AG08395 (cell line): ENCODE results near the gene PSMB5.

Source experiments
- DNase-seq: peaks from one replicate; pipeline ENCODE4 v3.0.0; 2012; ENCODE audit warnings: mixed read lengths, low spot score

The PSMB5 gene

DNA sequence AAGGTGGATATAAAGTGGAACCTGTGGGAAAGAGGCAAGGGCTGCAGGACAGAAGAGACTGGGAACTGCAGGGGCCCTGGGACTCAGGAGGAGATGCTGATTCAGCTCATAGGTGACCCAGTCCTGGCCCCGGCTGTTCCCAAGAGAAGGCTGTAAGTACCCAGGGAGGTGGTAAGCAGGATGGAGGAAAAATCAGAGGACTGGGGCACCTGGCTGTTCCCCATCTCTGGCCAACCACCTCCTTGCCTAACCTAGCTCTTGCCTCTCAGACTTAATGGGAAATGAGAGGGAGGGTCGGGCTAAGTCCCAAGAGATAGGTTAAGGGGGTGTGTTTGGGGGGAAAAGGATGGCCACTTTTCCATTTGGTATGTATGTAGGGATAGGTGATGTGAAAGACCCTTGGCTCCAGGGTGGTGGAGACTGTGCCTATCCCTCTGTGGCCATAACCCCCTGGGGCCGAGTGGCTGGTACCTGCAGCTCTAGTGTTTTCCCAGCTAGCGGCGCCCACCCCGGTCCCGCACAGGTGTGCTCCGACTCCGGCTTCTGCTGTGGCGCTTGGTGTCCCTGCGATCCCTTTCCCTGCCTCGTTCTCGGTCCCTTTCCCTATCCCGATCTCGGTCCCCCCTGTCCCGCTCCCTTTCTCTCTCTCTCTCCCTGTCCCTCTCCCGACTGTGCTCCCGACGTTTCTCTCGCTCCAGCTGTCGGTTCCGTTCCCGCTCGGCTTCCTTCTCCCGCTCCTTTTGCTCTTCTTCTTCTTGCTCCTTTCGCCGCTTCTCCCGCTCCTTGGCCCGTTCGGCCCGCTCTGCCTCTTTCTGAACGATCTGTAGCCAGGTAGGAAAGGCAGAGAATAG lies 24.2 kb upstream of the PSMB5 start:
- no peak for DNase-seq

DNA sequence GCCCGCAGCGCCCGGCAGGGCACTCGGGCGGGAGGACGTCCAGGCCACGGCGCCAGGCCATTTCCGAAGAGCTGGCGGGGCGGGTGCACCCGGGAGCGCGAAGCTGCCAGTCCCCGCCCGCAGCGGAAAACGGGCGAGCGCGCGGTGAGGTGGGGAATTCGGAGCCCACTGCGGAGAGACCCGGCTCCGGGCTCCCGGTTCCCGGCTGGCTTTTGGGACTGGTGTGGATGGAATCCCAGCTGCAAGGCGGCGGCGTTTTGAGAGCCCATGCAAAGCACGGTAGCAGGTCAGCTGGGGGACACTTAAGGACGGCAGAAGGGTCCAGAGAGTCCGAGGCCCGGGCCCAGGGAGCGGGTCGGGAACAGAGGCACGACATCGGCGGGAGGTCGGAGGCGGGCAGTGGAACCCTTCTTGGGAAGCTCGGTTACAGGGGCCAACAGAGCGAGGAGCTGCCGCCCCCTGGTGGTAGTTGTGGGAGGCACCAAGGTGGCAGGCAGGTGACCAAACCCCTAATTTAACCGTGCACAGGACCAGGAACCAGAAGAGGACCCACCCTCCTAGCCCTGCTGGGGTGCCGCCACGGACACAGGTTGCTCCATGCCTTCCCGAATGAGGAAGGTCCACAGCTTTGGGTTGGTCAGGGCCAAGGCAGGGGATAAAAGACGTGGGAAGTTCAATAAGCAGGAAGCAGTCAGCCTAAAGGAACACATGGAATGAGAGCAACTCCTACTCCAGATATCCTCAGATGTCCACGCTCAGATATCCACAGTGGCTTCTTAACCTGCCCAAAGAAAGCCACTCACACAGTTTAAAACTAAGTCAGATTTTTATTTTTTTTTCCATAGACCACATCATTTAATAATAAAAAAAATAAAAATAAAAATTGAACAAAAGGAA lies 23.3 kb upstream of the PSMB5 start:
- DNase-seq, result peak; percentile 85

DNA sequence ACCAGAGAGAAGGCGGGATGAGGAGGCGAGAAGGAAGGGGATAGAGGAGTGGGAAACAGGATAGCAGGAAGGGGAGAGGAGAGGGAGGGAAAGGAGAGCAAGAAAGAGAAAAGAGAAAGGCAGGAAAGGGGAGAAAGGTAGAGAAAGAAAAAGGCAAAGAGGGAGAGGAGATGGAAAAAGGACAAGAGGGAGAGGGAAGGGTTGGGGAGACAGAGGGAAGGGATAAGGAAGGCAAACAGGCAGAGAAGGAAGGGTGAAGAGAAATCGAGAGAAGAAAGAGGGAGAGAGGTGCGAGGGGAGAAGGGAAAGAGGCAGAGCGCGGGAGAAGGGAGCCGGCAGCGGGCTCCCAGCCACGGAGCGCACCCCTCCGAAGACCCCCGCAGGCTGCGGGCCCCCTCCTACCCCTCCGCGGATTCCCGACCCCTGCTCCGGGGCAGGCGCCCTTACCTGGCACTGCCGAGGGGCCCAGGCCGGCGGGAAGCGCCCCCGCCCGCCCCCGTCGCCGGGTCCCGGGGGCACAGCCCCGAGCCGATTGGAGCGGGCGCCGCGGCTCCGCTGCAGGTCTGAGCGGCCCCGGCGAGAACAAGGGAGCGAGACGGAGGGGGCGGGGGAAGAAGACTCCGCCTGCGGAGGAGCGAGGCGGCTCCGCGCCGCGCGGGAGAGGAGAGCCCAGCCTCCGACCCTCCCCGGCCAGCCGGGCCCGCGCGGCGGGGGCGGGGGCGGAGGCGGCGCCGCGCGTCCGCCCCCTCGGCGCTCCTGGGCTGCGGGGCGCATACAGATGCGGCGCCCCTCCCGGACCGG lies 22.5 kb upstream of the PSMB5 start, which contains the start of gene CDH24:
Gene CDH24, minus strand, starts transcription at position 565 of the 801 bp plus-strand sequence. CDS start 1,787 bp downstream, outside the sequence.
- peak; percentile 77 for DNase-seq

DNA sequence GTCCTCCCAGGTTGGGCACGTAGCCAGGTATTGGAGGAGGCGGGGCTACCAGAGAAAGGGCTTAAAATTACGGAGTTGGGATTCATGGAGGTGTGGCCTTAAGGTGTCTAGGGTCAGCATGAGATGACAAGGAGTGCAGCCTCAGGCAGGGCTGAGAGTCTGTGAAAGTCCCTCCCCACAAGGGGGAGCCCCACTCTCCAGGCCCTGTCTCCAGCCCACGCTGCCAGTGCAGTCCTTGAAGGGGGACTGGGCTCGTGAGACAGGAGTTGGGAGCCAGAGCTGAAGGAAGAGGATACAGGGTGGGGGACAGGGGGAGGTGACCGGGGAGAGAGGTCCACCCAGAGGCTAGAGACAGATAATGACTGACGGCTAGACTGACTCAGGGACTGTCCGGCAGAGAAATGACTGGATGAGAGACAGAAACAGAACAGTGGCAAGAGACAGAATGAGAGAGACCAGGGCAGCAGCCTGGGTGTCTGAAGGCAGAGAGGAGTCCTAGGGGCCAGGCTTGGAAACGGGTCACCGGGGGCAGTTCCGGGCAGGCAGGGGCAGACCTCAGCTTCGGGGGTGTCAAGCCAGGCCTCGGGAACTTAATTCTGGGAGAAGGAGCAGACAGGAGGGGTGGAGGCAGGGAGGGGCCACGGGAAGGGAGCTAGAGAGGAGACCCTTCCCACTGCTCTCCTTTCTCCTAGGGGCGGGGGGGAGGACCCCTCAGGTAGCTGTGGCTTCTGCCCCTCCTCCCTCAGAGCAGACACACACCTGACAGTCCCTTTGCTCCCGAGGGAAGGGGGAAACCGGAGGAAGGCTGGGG lies 21.6 kb upstream of the PSMB5 start:
- peak; percentile 85 for DNase-seq

DNA sequence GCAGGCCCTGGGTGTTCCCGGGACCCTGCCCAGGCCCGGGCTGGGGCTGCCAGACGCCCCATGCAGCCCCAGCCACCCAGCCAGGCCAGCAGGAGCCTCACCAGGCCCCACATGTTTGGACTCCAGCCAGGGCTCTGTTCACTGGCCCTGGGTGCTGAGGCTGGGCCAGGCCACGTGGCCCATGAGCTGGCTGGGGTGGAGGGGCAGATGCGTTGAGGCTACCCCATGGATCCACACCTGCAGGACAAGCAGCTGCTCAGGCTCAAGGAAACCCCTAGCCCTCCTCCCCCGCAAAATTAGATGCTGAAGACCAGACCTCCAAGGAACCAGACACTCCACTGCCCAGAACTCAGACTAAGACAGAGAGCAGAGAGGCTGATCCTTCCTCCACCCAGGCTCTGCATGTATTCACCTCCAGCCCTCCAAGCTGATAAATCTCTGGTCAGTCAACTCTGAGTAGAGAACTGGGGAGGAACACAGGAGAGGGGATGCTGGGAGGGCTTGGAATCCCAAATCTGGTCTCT lies 21.0 kb upstream of the PSMB5 start:
- DNase-seq, result peak; percentile 31

DNA sequence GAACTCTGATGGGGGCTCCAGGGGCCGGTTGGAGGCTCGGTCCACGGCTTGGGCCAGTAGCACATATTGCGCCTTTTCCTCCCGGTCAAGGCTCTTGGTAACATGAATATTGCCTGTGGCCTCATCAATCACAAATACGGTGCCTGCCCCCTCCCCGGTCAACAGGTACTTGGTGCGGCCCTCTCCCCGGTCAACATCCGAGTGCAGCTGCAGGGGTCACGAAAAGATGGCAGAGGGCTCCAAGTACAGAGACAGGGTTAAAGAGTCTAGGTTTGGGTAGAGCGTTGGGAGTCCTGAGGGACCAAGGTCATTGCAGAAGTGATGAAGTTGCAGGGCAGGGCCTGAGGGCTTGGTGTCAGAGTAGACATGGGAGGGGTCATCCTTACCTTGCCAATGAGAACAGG lies 20.4 kb upstream of the PSMB5 start:
- no peak for DNase-seq

DNA sequence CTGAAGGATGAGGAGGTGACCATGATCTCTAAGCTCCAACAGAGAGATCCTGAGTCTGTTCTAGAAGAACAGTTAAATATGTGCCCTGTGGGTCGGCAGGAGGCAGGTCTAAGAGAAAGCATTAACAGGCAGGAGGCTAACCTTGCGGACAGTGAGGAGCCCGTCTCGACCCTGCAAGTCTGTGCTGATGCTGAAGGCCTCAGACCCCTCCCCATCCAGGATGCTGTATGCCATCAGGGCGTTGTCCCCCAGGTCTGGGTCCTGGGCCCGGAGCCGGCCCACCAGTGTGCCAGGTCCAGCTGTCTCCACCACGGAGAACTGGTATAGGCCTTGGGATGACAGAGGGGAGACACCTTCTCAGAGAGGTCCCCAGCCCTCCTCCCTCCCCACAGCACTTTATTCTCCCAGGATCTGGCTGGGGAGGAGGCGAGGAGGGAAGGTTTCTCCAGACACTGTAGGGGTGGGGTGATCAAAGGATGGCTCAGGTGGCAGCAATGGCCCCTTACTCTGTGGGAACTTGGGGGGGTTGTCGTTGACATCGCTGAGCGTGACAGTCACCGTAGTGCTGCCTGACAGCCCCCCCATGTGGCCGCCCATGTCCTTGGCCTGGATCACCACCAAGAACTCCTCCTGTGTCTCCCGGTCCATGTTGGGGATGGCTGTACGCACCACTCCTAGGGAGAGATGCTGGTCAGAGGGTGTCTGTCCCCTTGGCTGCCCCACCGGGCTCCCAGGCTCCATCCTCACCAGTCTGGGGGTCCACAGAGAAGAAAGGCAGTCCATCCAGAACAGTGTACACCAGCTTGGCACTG lies 19.5 kb upstream of the PSMB5 start:
- peak; percentile 30 for DNase-seq

DNA sequence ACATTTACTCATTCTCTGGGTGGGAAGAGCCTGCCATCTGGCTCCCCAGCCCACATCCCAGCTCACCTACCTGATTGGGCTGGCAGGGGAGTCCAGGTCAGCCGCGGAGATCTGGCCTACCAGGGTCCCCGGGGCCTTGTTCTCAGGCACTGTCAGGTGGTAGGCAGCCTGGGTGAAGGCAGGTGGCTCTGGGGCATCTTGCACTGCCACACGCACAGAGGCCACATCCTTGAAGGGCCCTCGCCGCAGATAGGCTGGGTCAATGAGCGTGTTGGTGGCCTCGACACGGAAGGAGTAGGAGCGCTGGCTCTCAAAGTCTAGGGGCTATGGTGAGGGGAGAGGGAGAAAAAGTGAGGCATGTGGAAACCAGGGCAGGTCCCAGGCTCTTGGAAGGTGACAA lies 18.7 kb upstream of the PSMB5 start:
- no peak for DNase-seq

DNA sequence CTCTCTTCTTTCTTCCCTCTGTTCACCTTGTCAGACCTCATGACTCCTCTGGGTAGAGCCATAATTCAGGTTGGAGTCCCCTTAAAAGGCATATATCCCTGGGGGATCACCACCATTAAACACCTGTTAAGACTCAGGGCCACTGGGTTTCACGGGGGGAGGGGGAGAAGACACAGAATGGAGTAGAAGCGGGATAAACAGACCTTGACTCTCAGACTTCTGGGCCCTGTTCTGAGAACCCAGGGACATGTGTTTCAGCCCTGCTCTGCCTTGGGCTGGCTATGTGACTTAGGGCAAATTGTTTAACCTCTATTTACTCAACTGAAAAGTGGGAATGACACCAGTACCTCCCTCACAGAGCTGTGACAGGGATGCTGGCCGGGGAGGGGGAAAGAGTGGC lies 18.0 kb upstream of the PSMB5 start:
- DNase-seq, result no peak

DNA sequence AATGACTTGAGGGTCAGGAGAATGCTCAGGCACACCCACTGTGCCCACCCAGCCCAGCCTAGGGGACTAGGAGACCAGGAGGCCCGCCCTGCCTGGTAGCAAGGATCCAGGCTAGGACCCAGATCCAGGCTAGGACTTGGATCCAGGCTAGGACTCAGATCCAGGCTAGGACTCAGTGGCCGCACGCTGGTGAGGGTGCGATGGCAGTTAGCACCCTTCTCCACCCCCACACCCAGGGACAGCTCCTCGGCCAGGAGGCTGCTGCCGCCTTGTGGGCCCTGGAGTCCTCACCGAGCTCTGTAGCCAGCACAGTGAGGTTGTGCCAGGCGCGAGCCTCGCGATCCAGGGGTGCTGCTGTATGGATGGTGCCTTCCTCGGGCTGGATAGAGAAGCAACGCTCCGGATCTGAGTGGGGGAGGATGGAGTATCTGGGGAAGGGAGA lies 17.5 kb upstream of the PSMB5 start:
- no peak for DNase-seq

DNA sequence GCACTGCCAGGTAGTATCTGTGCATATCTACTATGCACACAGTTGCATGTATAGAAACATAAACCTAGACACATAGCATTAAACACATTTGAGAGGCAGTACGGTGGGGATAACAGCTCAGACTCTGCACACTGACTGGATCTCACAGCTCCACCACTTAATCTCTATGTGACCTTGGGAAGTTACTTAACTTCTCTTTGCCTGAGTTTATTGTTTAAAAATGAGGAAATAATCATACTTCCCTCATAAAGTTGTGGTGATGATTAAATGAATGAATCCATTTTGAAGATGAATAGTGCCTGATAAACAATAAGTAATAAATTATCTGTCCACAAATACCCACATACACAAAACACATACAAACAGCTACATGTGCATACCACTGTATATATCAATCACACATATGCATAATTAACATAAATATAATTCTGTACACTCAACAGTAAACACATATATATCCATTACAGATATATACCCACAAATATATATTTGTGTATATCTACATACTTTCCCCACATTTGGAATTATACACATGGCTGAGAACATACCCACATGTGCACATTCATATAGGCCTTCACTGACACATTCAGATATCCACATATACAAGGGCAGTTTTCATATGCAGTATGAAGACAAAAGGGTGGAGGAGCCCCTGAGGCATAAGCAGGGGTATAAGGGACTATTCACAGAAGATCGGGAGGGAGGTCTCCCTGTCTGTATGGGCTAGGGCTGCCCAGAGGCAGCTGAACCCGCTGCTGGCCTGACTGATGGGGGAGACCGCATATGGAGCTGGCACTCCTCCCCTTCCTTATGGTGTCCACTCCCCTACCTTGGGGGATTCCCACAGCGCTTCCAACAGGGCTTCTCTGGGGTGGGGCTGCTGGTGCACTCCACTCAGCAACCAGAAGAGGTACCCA lies 16.7 kb upstream of the PSMB5 start:
- no peak for DNase-seq

DNA sequence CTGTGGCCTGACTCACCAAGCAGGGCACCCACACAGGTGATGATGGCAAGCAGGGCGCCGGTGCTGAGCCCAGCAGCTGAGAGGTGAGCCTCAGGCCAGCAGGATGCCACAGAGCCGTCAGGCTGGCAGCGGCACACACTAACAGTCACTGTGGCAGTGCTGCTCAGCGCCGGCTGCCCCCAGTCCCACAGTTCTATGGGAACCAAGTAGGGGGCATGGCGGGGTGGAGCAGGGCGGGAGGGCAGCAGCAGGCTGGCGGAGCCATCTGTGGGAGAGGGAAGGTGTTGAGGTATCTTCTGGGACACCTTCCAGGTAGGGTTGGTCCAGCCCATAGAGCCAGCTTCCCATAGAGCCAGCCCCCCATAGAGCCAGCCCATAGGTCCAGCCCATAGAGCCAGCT lies 14.3 kb upstream of the PSMB5 start:
- DNase-seq, result no peak

DNA sequence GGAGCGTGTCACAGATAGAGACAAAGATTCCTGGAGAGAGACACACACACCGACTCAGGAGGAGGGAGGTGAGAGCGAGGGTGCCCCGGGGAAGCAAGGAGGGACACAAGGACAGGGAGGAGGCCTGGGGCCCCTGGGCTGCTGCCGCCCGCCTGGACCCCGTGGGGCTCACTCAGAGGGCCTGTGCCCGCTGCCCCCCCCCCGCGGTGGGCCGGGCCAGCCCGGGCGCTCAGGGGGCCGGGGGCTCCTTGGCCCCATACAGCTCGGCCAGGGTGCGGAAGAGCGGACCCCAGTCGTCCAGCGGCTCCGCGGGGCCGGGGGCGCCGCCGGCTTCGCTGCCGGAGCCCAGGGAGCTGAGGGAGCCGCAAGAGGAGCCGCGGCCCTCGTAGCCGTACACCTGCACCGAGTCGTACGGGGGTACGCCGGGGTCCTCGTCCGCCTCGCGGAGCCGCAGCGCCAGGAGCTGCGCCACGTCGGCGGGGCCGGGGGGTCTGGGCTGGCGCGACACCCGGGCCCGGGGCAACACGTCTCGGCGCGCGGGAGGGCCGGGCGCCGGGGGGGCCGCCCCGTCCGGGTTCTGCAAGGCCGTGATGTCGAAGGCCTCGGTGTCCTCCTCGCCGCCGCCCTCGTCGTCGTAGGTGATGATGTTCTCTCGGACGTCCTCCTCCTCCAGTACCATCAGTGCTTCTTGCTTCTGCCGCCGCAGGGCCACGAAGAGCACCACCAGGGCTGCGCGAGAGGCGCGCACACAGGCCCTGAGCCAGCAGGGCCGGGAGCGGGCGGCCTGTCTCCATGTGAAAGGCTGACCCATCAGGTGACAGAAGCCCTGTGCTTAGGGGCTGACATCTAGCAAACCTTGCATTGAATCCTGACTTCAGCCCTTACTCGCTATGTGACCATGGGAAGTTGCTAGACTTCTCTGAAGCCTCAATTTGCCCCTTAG lies 13.3 kb upstream of the PSMB5 start:
- DNase-seq, result no peak

DNA sequence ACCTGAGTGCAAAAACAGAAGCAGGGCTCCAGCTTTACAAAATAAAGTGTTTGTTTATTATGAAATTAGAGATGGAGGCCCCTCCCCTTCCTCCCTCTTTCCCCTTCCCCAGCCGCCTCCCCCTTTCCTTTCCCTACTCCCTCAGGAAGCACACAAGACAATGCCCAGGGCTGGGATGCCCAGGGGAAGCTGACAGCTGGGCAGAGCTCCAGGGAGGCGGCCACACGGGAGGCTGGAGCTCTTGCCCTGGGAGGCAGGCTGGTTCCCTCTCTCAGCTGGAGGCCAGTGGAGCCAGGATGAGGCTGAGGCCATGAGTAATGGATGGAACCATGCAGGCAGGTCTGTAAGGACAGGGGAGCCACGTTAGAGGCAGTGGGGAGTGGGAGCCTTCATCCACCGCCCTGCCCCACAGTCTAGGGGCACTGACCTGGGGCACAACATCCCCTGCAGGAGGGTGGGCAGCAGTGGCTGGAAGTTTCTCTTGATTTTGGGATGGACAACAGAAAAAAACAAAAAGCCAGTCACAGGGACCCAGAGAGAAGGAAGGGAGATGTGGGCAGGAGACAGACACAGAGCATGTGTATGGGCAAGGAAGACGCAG lies 12.4 kb upstream of the PSMB5 start:
- no peak for DNase-seq

DNA sequence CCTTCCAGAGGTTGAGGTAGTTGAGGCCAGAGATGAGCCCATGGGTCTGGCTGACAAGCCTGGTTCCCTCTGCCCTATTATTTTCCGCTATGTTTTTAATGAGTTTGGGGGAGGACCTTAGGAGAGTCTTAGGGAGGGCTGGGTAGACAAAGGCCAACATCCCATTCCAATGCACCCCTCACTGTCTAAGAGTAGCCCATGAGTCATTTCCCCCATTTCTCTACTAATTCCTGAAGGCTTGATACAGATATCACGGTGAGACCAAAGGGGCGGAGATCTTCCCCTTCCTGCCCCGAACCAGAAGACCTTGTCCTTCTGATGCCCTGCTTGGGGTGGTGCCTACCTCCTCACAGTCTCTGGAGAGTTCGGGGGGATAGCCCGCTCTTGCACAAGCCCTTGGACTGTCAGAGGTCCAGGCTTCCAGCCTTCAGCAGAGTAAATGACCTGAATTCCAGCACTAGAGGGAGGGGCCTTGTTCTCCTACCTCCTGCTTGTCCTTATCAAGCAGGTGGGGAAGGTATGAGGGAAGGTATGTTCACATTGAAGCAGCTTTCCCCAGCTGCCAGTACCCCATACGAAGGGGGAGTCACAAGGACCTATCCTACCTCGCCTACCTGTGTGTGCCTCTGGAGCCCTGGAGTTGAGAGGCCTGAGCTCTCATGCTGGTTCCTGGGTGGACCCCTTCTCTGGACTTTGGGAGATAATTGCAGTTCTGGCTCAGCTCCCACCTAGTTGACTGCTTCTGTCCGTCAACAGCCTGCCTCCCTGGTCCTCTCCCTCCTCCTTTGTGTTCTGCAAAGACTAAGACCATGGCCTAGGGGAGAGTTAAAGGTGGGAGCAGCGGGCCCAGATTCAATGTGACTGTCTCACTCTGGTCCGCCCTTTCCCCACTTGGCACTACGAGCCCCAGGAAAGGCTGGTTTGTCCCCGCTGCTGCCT lies 11.0 kb upstream of the PSMB5 start:
- no peak for DNase-seq

DNA sequence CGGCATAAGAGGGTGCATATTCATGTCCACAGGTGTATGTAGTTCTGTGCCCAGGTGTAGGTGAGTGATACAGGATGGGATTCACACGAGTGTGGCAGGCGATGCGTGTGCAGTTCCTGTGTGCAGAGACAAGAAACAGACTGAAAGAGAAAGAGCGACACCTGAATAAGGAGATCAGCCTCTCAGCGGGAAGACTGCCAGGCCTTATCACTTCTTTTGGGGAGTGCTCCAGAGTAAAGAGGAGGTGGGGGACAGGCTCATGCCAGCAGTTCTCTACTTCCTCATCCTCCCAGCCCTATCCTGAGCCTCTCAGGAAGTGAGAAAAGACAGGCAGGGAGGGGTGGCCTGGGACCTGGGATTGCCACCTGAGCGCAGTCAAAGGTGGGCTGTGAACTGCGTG lies 10.1 kb upstream of the PSMB5 start:
- no peak for DNase-seq
